Sigmoid colon (tissue), 4 donors: ENCODE measurements around the gene ADAMTS7.
A peak's percentile ranks its signal among the peaks of the same experiment; 100 is the strongest.
"Not testable (repeated sequence)": the region's sequence is repeated elsewhere in the genome, so short reads cannot be mapped to it uniquely, and the experiment has no call there.

Source experiments
- POLR2AphosphoS5 ChIP-seq, 4 donors: sonication (generic); formaldehyde crosslinking; IDR thresholded peaks; one replicate each; pipeline ENCODE4 v1.6.1; 2017; ENCODE audit warnings: antibody characterized with exemption in 4 of 4
- TF ChIP-seq, protein P1 (sequence below), 4 experiments: fragments of 450-650 bp in 3 of 4; fragments of 200-600 bp in 1 of 4; IDR thresholded peaks; one replicate each; pipeline ENCODE4 v1.5.1; 2016 to 2019; ENCODE audit warnings: antibody characterized with exemption in 4 of 4, mild to moderate bottlenecking in 3 of 4, moderate library complexity in 2 of 4

DNA sequence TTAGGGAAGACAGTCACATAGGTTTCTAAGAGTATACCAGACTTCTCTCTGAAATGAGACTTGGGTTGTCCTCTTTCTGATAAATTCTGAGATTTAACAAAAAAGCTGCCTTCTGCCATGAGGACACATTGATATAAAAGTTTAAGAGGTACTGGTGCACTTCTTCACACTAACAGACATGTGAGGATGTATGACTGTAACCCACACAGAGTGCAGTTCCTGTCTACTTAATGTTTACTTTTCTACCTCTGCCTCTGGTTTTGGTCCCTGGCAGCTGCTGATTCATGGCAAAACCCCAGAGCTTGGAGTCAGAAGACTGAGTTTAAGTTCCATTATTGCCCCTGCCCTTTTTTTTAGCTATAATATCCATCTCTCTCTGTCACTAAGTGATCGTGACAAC lies 82.8 kb downstream of the ADAMTS7 start:
- TF ChIP-seq, protein P1, sequence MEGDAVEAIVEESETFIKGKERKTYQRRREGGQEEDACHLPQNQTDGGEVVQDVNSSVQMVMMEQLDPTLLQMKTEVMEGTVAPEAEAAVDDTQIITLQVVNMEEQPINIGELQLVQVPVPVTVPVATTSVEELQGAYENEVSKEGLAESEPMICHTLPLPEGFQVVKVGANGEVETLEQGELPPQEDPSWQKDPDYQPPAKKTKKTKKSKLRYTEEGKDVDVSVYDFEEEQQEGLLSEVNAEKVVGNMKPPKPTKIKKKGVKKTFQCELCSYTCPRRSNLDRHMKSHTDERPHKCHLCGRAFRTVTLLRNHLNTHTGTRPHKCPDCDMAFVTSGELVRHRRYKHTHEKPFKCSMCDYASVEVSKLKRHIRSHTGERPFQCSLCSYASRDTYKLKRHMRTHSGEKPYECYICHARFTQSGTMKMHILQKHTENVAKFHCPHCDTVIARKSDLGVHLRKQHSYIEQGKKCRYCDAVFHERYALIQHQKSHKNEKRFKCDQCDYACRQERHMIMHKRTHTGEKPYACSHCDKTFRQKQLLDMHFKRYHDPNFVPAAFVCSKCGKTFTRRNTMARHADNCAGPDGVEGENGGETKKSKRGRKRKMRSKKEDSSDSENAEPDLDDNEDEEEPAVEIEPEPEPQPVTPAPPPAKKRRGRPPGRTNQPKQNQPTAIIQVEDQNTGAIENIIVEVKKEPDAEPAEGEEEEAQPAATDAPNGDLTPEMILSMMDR (IDR thresholded peaks at IDR 0.05) = not testable (repeated sequence)
- peak in 1 of 4 donors; percentile 25 for TF ChIP-seq POLR2AphosphoS5 (IDR thresholded peaks at IDR 0.05)
